HEK293 (cell line): ENCODE measurements around the gene UMAD1.

Source experiments
- CTCF ChIA-PET: fragments of 350-600 bp; formaldehyde crosslinking; extraction: SDS; loops from one replicate; lab custom pipeline; 2021; ENCODE audit warnings: antibody characterized with exemption; lab: Yijun Ruan, JAX
- POLR2A ChIA-PET: fragments of 300-600 bp; formaldehyde crosslinking; extraction: SDS; loops from one replicate; lab custom pipeline; 2020; ENCODE audit warnings: antibody characterized with exemption, inconsistent platforms; lab: Yijun Ruan, JAX
- H3K27ac ChIP-seq: fragments of 200-500 bp; sonication (Bioruptor generic); 2 replicates; pipeline ENCODE4 v1.5.1; 2014; ENCODE audit warnings: low read depth, low read length, control low read depth, inconsistent platforms; ENCODE audit errors: extremely low read depth
- H3K36me3 ChIP-seq, 2 experiments: fragments of 200-500 bp in 1 of 2; sonication (Bioruptor generic) in 1 of 2; 1 replicate in 1 of 2; 2 replicates in 1 of 2; pipeline ENCODE4 v1.5.1; 2014 to 2017; ENCODE audit warnings: inconsistent platforms in 2 of 2, low read length in 2 of 2; ENCODE audit not compliant: control insufficient read depth in 2 of 2, insufficient read depth in 1 of 2
- H3K4me1 ChIP-seq: fragments of 200-500 bp; sonication (Bioruptor generic); 2 replicates; pipeline ENCODE4 v1.5.1; 2014; ENCODE audit warnings: mild to moderate bottlenecking, low read length, inconsistent platforms; ENCODE audit not compliant: control insufficient read depth, insufficient read depth
- H3K4me3 ChIP-seq: 2 replicates; pipeline ENCODE4 v1.5.1; 2011; ENCODE audit warnings: low read depth, mild to moderate bottlenecking, control low read depth, low read length, moderate library complexity
- H3K9me3 ChIP-seq: fragments of 200-500 bp; sonication (Bioruptor generic); 2 replicates; pipeline ENCODE4 v1.5.1; 2014; ENCODE audit warnings: low read depth, low read length, inconsistent platforms; ENCODE audit not compliant: control insufficient read depth, insufficient read depth
- CTCF ChIP-seq: fragments of 450-650 bp; formaldehyde crosslinking; IDR thresholded peaks from 2 replicates; pipeline ENCODE4 v1.5.1; 2016; ENCODE audit warnings: missing biosample characterization, missing genetic modification characterization
- FEZF1 ChIP-seq: fragments of 450-650 bp; formaldehyde crosslinking; IDR thresholded peaks from 2 replicates; pipeline ENCODE4 v1.5.1; 2016; ENCODE audit warnings: missing biosample characterization, missing genetic modification characterization
- GLI2 ChIP-seq: fragments of 450-650 bp; formaldehyde crosslinking; IDR thresholded peaks from 2 replicates; pipeline ENCODE4; 2017; ENCODE audit warnings: missing biosample characterization, missing genetic modification characterization, low read depth, borderline replicate concordance
- GLI4 ChIP-seq: fragments of 450-650 bp; formaldehyde crosslinking; IDR thresholded peaks from 2 replicates; pipeline ENCODE4 v1.5.1; 2016; ENCODE audit warnings: missing biosample characterization, missing genetic modification characterization
- HIC1 ChIP-seq: fragments of 450-650 bp; formaldehyde crosslinking; IDR thresholded peaks from 2 replicates; pipeline ENCODE4 v1.5.1; 2016; ENCODE audit warnings: missing biosample characterization, missing genetic modification characterization
- HOXA7 ChIP-seq: sonication (generic); formaldehyde crosslinking; IDR thresholded peaks from 2 replicates; pipeline ENCODE4 v1.8.1; 2022; ENCODE audit warnings: missing genetic modification reagents, borderline replicate concordance
- HOXC10 ChIP-seq: sonication (generic); formaldehyde crosslinking; IDR thresholded peaks from 2 replicates; pipeline ENCODE4 v1.8.1; 2023; ENCODE audit warnings: mild to moderate bottlenecking, missing genetic modification reagents
- KLF7 ChIP-seq: fragments of 450-650 bp; formaldehyde crosslinking; IDR thresholded peaks from 2 replicates; pipeline ENCODE4 v1.5.1; 2016; ENCODE audit warnings: missing biosample characterization, missing genetic modification characterization, borderline replicate concordance
- MZF1 ChIP-seq: fragments of 450-650 bp; formaldehyde crosslinking; IDR thresholded peaks from 2 replicates; pipeline ENCODE4 v1.5.1; 2017; ENCODE audit warnings: missing biosample characterization, missing genetic modification characterization, borderline replicate concordance
- PRDM2 ChIP-seq: fragments of 450-650 bp; formaldehyde crosslinking; IDR thresholded peaks from 2 replicates; pipeline ENCODE4 v1.5.1; 2016; ENCODE audit warnings: missing biosample characterization, missing genetic modification characterization, borderline replicate concordance
- REPIN1 ChIP-seq: fragments of 450-650 bp; formaldehyde crosslinking; IDR thresholded peaks from 2 replicates; pipeline ENCODE4 v1.5.1; 2017; ENCODE audit warnings: missing biosample characterization, missing genetic modification characterization, low read depth
- TCF7L2 ChIP-seq: IDR thresholded peaks from 2 replicates; pipeline ENCODE4 v1.6.1; 2011; ENCODE audit warnings: low read depth, mild to moderate bottlenecking, inconsistent platforms, low read length, moderate library complexity, borderline replicate concordance
- YY2 ChIP-seq: fragments of 450-650 bp; formaldehyde crosslinking; IDR thresholded peaks from 2 replicates; pipeline ENCODE4 v1.5.1; 2016; ENCODE audit warnings: missing biosample characterization, missing genetic modification characterization
- ZBTB49 ChIP-seq: fragments of 450-650 bp; formaldehyde crosslinking; IDR thresholded peaks from 2 replicates; pipeline ENCODE4 v1.5.1; 2016; ENCODE audit warnings: missing biosample characterization, missing genetic modification characterization, low read depth
- ZNF426 ChIP-seq: fragments of 450-650 bp; formaldehyde crosslinking; IDR thresholded peaks from 2 replicates; pipeline ENCODE4 v1.5.1; 2017; ENCODE audit warnings: missing biosample characterization, missing genetic modification characterization, mild to moderate bottlenecking, inconsistent platforms, moderate library complexity
- ZNF433 ChIP-seq: fragments of 450-650 bp; formaldehyde crosslinking; IDR thresholded peaks from 2 replicates; pipeline ENCODE4 v1.5.1; 2016; ENCODE audit warnings: missing biosample characterization, missing genetic modification characterization, low read depth
- ZNF521 ChIP-seq: fragments of 450-650 bp; formaldehyde crosslinking; IDR thresholded peaks from 2 replicates; pipeline ENCODE4 v1.5.1; 2017; ENCODE audit warnings: missing biosample characterization, mild to moderate bottlenecking, missing genetic modification characterization
- ZNF529 ChIP-seq: fragments of 450-650 bp; formaldehyde crosslinking; IDR thresholded peaks from 2 replicates; pipeline ENCODE4 v1.5.1; 2017; ENCODE audit warnings: missing genetic modification characterization, missing biosample characterization; ENCODE audit not compliant: insufficient replicate concordance
- ZNF548 ChIP-seq: fragments of 450-650 bp; formaldehyde crosslinking; IDR thresholded peaks from 2 replicates; pipeline ENCODE4 v1.5.1; 2016; ENCODE audit warnings: missing biosample characterization, missing genetic modification characterization
- ZNF624 ChIP-seq: fragments of 450-650 bp; formaldehyde crosslinking; IDR thresholded peaks from 2 replicates; pipeline ENCODE4 v1.5.1; 2017; ENCODE audit warnings: missing biosample characterization, missing genetic modification characterization
- ZNF768 ChIP-seq: fragments of 450-650 bp; formaldehyde crosslinking; IDR thresholded peaks from 2 replicates; pipeline ENCODE4 v1.5.1; 2018; ENCODE audit warnings: missing biosample characterization, mild to moderate bottlenecking, missing genetic modification characterization
- ZNF792 ChIP-seq: fragments of 450-650 bp; formaldehyde crosslinking; IDR thresholded peaks from 2 replicates; pipeline ENCODE4 v1.5.1; 2016; ENCODE audit warnings: missing biosample characterization, missing genetic modification characterization
- ZNF830 ChIP-seq: fragments of 450-650 bp; IDR thresholded peaks from 2 replicates; pipeline ENCODE4 v1.5.0; 2018; ENCODE audit warnings: missing biosample characterization, missing genetic modification characterization, low read depth, mild to moderate bottlenecking, moderate library complexity
- ZSCAN4 ChIP-seq: fragments of 450-650 bp; formaldehyde crosslinking; IDR thresholded peaks from 2 replicates; pipeline ENCODE4 v1.5.1; 2017; ENCODE audit warnings: missing biosample characterization, missing genetic modification characterization

The UMAD1 gene

GRCh38 chr7:7923818-7924217 lies 283.3 kb downstream of the UMAD1 start:
- Histone ChIP-seq H3K27ac (no peak overlapping the region), H3K4me1 (peaks cover 9% of the 10 kb centered on the region), H3K36me3 (no peaks in the 10 kb centered on the region), H3K4me3 (no peak overlapping the region), H3K9me3 (no peaks in the 10 kb centered on the region)
- ChIA-PET CTCF (no interaction called here), POLR2A (no interaction called here)
- TF ChIP-seq HIC1 (tag by site-specific recombination): no peak
- no peak for TF ChIP-seq ZNF624 (tag by site-specific recombination)
- TF ChIP-seq ZNF433 (tag by site-specific recombination): no peak
- no peak for TF ChIP-seq HOXC10 (CRISPR knock-in tag)
- TF ChIP-seq GLI2: no peak
- no peak for TF ChIP-seq ZNF792 (tag by site-specific recombination)
- no peak for TF ChIP-seq MZF1
- TF ChIP-seq GLI4: no peak
- TF ChIP-seq HOXA7: no peak

- CTCF ChIA-PET: no interaction called here
- no peaks in the 10 kb centered on the region for H3K9me3 ChIP-seq
- H3K36me3 ChIP-seq: no peaks in the 10 kb centered on the region
- H3K4me3 ChIP-seq: no peak overlapping the region
- peaks cover 9% of the 10 kb centered on the region for H3K4me1 ChIP-seq
- POLR2A ChIA-PET: no interaction called here
- no peak overlapping the region for H3K27ac ChIP-seq
- no peak for TF ChIP-seq ZNF426 (tag by site-specific recombination)
- no peak for TF ChIP-seq ZNF548
- no peak for TF ChIP-seq ZNF768
- TF ChIP-seq YY2 (tag by site-specific recombination): no peak
- no peak for TF ChIP-seq TCF7L2
- TF ChIP-seq CTCF: no peak
- TF ChIP-seq KLF7 (tag by site-specific recombination): no peak
- TF ChIP-seq REPIN1: no peak
- no peak for TF ChIP-seq ZBTB49 (tag by site-specific recombination)
- no peak for TF ChIP-seq FEZF1 (tag by site-specific recombination)
- TF ChIP-seq ZNF830 (tag by site-specific recombination): no peak
- no peak for TF ChIP-seq ZSCAN4
- no peak for TF ChIP-seq ZNF521 (tag by site-specific recombination)
- TF ChIP-seq ZNF529 (tag by site-specific recombination): no peak
- no peak for TF ChIP-seq PRDM2
Observed at GRCh38 chr7:7924303-7924702, 283.8 kb downstream of the UMAD1 start.
